8988T (cell line): Measurements from ENCODE around the gene BSDC1.

Source experiments
- DNase-seq: peaks from one replicate; pipeline ENCODE4 v3.0.0; 2011

The BSDC1 gene

GRCh38 chr1:32393832-32394140 lies 455 bp downstream of the BSDC1 start:
- no peak for DNase-seq

- DNase-seq = no peak
Observed at GRCh38 chr1:32393136-32393535, 1.1 kb downstream of the BSDC1 start.

- no peak for DNase-seq
Observed at GRCh38 chr1:32392325-32392724, 1.9 kb downstream of the BSDC1 start.

GRCh38 chr1:32390904-32391870 lies 3.1 kb downstream of the BSDC1 start:
- no peak for DNase-seq

- no peak for DNase-seq
Observed at GRCh38 chr1:32388641-32389040, 5.6 kb downstream of the BSDC1 start.

GRCh38 chr1:32386676-32387392 lies 7.4 kb downstream of the BSDC1 start:
- no peak for DNase-seq

GRCh38 chr1:32380057-32380456 lies 14.2 kb downstream of the BSDC1 start:
- no peak for DNase-seq

GRCh38 chr1:32377541-32378220 lies 16.6 kb downstream of the BSDC1 start:
- no peak for DNase-seq

- DNase-seq = no peak
Observed at GRCh38 chr1:32376199-32376598, 18.0 kb downstream of the BSDC1 start.

- DNase-seq = no peak
Observed at GRCh38 chr1:32373996-32374592, 20.1 kb downstream of the BSDC1 start.

- DNase-seq = no peak
Observed at GRCh38 chr1:32372149-32372756, 22.0 kb downstream of the BSDC1 start.

GRCh38 chr1:32367912-32368635 lies 26.2 kb downstream of the BSDC1 start:
- no peak for DNase-seq

GRCh38 chr1:32365445-32365844 lies 28.8 kb downstream of the BSDC1 start:
- DNase-seq = no peak

GRCh38 chr1:32364836-32365235 lies 29.4 kb downstream of the BSDC1 start:
- DNase-seq = no peak

- DNase-seq = no peak
Observed at GRCh38 chr1:32363713-32364112, 30.5 kb downstream of the BSDC1 start.

GRCh38 chr1:32362474-32363313 lies 31.5 kb downstream of the BSDC1 start, which contains the start of the genes FAM229A and TSSK3:
Gene FAM229A (minus strand): TSS chr1:32362485. CDS start chr1:32362091, 394 bp downstream.
Gene TSSK3 (plus strand): TSS chr1:32362539. CDS start chr1:32362702, 163 bp downstream.
- DNase-seq = no peak

- no peak for DNase-seq
Observed at GRCh38 chr1:32361674-32362473, 32.4 kb downstream of the BSDC1 start.

- no peak for DNase-seq
Observed at GRCh38 chr1:32361308-32361673, 33.0 kb downstream of the BSDC1 start.

GRCh38 chr1:32358435-32358834 lies 35.8 kb downstream of the BSDC1 start:
- DNase-seq = no peak

GRCh38 chr1:32357614-32358013 lies 36.6 kb downstream of the BSDC1 start:
- DNase-seq = no peak
